T-helper 1 cell treated with Interleukin-12 subunit alpha and Interleukin-12 subunit beta and Interleukin-4 antibody, amounts not matched to agents 30 ng/mL and 1 ng/mL, for 36 hours (primary cell): ENCODE data around the gene SEPTIN12. TPM values are rescaled to one million over a fixed set of nuclear protein-coding genes. Genes with fewer than 3 reads are reported as not detected.

ENCODE experiments used
- intact Hi-C: fragments of 100-400 bp; cut with micrococcal nuclease; formaldehyde crosslinking; loops from one replicate; pipeline ENCODE4 v1.15.1; 2024
- total RNA-seq: library from RNA; stranded (reverse); gene quantifications from 2 replicates; pipeline ENCODE4 v1.2.3, GENCODE V29; 2022

Gene SEPTIN12
- total RNA-seq = not detected in 2 replicates

- intact Hi-C loops = no loop called here
Observed at GRCh38 chr16:4787627-4788482, at the start of gene SEPTIN12. TSS of gene SEPTIN12 (minus strand) at chr16:4788345. CDS start at chr16:4787645, 700 bp downstream.

- intact Hi-C loops = no loop called here
Observed at GRCh38 chr16:4836727-4837126, 48.6 kb upstream of the SEPTIN12 start.

- intact Hi-C loops = no loop called here
Observed at GRCh38 chr16:4833584-4833983, 45.4 kb upstream of the SEPTIN12 start.

GRCh38 chr16:4832698-4833343 is 44.7 kb upstream of the SEPTIN12 start:
- intact Hi-C loops = no loop called here

GRCh38 chr16:4831616-4832015 is 43.5 kb upstream of the SEPTIN12 start:
- intact Hi-C loops = no loop called here

- intact Hi-C loops = no loop called here
Observed at GRCh38 chr16:4830408-4830807, 42.3 kb upstream of the SEPTIN12 start.

- intact Hi-C loops = no loop called here
Observed at GRCh38 chr16:4828567-4829321, 40.6 kb upstream of the SEPTIN12 start.

- intact Hi-C loops = no loop called here
Observed at GRCh38 chr16:4826980-4827379, 38.8 kb upstream of the SEPTIN12 start.

- intact Hi-C loops = no loop called here
Observed at GRCh38 chr16:4826526-4826925, 38.4 kb upstream of the SEPTIN12 start.

- intact Hi-C loops = no loop called here
Observed at GRCh38 chr16:4825196-4825595, 37.1 kb upstream of the SEPTIN12 start.

GRCh38 chr16:4820652-4821051 is 32.5 kb upstream of the SEPTIN12 start:
- intact Hi-C loops = no loop called here

GRCh38 chr16:4814542-4815173 is 26.5 kb upstream of the SEPTIN12 start:
- intact Hi-C loops = no loop called here

- intact Hi-C loops = no loop called here
Observed at GRCh38 chr16:4814046-4814445, 25.9 kb upstream of the SEPTIN12 start.

- intact Hi-C loops = no loop called here
Observed at GRCh38 chr16:4813251-4814003, 25.3 kb upstream of the SEPTIN12 start.

GRCh38 chr16:4811773-4812172 is 23.6 kb upstream of the SEPTIN12 start:
- intact Hi-C loops = no loop called here

GRCh38 chr16:4811242-4811641 is 23.1 kb upstream of the SEPTIN12 start:
- intact Hi-C loops = no loop called here

GRCh38 chr16:4806280-4806679 is 18.1 kb upstream of the SEPTIN12 start:
- intact Hi-C loops = no loop called here

- intact Hi-C loops = no loop called here
Observed at GRCh38 chr16:4805231-4805630, 17.1 kb upstream of the SEPTIN12 start.

- intact Hi-C loops = loop anchor here (1.0 to 5.0 kb wide), 4 partner anchors 179 to 552 kb away; partner anchors contain the start of genes CORO7, MGRN1 and NAGPA
Observed at GRCh38 chr16:4803898-4804762, 16.0 kb upstream of the SEPTIN12 start.
